GM18870 (cell line): ENCODE measurements around the gene UBE2L5.

Source experiments
- ATAC-seq: cut with Tn5 transposase; IDR thresholded peaks from one replicate; pipeline ENCODE4 v1.9.1; 2021; ENCODE audit warnings: moderate library complexity; ENCODE audit not compliant: unreplicated experiment

The UBE2L5 gene

GRCh38 chr13:30422054-30422839, at the start of gene UBE2L5:
TSS of gene UBE2L5 (plus strand) at chr13:30422493. CDS start at chr13:30427991, 5,498 bp downstream.
- ATAC-seq = no peak

GRCh38 chr13:30373727-30374126, 48.6 kb upstream of the UBE2L5 start:
- ATAC-seq = no peak

- ATAC-seq = no peak
Observed at GRCh38 chr13:30375265-30375835, 46.9 kb upstream of the UBE2L5 start.

- ATAC-seq = peak; percentile 48
Observed at GRCh38 chr13:30376426-30377311, 45.6 kb upstream of the UBE2L5 start.

- ATAC-seq = no peak
Observed at GRCh38 chr13:30377312-30377685, 45.0 kb upstream of the UBE2L5 start.

- no peak for ATAC-seq
Observed at GRCh38 chr13:30378191-30378590, 44.1 kb upstream of the UBE2L5 start.

GRCh38 chr13:30381049-30381448, 41.2 kb upstream of the UBE2L5 start:
- no peak for ATAC-seq

- no peak for ATAC-seq
Observed at GRCh38 chr13:30382836-30383525, 39.3 kb upstream of the UBE2L5 start.

GRCh38 chr13:30388406-30389283, 33.6 kb upstream of the UBE2L5 start:
- ATAC-seq = no peak

GRCh38 chr13:30391956-30392680, 30.2 kb upstream of the UBE2L5 start:
- ATAC-seq = no peak

GRCh38 chr13:30392681-30393045, 29.6 kb upstream of the UBE2L5 start:
- no peak for ATAC-seq

- peak; percentile 81 for ATAC-seq
Observed at GRCh38 chr13:30394751-30395191, 27.5 kb upstream of the UBE2L5 start.

GRCh38 chr13:30395192-30396158, 26.8 kb upstream of the UBE2L5 start:
- peak; percentile 54 for ATAC-seq

GRCh38 chr13:30396434-30397075, 25.7 kb upstream of the UBE2L5 start:
- no peak for ATAC-seq

- ATAC-seq = no peak
Observed at GRCh38 chr13:30398601-30399072, 23.7 kb upstream of the UBE2L5 start.

- no peak for ATAC-seq
Observed at GRCh38 chr13:30400376-30400775, 21.9 kb upstream of the UBE2L5 start.

- no peak for ATAC-seq
Observed at GRCh38 chr13:30401347-30401746, 20.9 kb upstream of the UBE2L5 start.

GRCh38 chr13:30403456-30403855, 18.8 kb upstream of the UBE2L5 start:
- no peak for ATAC-seq
